ENCODE results near the gene CPN2.

DNA sequence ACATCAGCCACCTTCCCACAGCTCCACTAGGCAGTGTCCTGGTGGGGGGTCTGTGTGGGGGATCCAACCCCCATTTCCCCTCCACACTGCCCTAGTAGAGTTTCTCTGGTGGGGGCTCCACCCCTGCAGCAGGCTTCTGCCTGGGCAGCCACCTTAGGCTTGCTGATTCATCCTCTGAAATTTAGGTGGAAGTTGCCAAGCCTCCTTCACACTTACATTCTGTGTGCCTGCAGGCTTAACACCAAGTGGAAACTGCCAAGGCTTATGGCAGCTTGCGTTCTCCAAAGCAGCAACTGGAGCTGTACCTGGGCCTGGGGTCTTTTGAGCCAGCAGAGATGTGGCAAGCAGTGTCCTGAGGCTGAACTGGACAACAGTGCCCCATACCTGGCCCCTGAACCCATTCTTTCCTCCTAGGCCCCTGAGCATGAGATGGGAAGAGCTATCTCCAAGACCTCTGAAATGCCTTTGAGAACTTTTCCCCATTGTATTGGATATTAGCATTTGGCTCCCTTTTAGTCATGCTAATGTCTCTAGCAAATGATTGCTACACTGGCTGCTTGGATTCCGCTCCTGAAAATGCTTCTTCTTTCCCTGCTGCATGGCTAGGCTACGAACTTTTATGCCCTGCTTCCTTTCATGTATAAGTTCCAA is 32.5 kb downstream of the CPN2 start:
- TF ChIP-seq, protein P1, sequence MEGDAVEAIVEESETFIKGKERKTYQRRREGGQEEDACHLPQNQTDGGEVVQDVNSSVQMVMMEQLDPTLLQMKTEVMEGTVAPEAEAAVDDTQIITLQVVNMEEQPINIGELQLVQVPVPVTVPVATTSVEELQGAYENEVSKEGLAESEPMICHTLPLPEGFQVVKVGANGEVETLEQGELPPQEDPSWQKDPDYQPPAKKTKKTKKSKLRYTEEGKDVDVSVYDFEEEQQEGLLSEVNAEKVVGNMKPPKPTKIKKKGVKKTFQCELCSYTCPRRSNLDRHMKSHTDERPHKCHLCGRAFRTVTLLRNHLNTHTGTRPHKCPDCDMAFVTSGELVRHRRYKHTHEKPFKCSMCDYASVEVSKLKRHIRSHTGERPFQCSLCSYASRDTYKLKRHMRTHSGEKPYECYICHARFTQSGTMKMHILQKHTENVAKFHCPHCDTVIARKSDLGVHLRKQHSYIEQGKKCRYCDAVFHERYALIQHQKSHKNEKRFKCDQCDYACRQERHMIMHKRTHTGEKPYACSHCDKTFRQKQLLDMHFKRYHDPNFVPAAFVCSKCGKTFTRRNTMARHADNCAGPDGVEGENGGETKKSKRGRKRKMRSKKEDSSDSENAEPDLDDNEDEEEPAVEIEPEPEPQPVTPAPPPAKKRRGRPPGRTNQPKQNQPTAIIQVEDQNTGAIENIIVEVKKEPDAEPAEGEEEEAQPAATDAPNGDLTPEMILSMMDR (IDR thresholded peaks at IDR 0.05), result no peak
- TF ChIP-seq POLR2AphosphoS5 (IDR thresholded peaks at IDR 0.05; ENCODE audit: low read depth, low read length), result no peak
- no peak for TF ChIP-seq TCF7L2 (IDR thresholded peaks at IDR 0.05; ENCODE audit: low read depth, low read length)
- TF ChIP-seq, protein P2, sequence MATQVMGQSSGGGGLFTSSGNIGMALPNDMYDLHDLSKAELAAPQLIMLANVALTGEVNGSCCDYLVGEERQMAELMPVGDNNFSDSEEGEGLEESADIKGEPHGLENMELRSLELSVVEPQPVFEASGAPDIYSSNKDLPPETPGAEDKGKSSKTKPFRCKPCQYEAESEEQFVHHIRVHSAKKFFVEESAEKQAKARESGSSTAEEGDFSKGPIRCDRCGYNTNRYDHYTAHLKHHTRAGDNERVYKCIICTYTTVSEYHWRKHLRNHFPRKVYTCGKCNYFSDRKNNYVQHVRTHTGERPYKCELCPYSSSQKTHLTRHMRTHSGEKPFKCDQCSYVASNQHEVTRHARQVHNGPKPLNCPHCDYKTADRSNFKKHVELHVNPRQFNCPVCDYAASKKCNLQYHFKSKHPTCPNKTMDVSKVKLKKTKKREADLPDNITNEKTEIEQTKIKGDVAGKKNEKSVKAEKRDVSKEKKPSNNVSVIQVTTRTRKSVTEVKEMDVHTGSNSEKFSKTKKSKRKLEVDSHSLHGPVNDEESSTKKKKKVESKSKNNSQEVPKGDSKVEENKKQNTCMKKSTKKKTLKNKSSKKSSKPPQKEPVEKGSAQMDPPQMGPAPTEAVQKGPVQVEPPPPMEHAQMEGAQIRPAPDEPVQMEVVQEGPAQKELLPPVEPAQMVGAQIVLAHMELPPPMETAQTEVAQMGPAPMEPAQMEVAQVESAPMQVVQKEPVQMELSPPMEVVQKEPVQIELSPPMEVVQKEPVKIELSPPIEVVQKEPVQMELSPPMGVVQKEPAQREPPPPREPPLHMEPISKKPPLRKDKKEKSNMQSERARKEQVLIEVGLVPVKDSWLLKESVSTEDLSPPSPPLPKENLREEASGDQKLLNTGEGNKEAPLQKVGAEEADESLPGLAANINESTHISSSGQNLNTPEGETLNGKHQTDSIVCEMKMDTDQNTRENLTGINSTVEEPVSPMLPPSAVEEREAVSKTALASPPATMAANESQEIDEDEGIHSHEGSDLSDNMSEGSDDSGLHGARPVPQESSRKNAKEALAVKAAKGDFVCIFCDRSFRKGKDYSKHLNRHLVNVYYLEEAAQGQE (IDR thresholded peaks at IDR 0.05; ENCODE audit: insufficient read depth in 1 of 2, low read depth in 2 of 2, low read length in 1 of 2), result no peak

Measured in Panc1 (cell line).